H1 (cell line): Measurements from ENCODE around the gene APOL4. TPM values are rescaled to one million over a fixed set of nuclear protein-coding genes. Genes with fewer than 3 reads are reported as not detected.

Experiments
- CTCF ChIA-PET: fragments of 300-600 bp; sonication (Branson Sonifier 250); formaldehyde crosslinking; loops from one replicate; lab custom pipeline; 2021; ENCODE audit not compliant: partially characterized antibody; lab: Charles Lee
- POLR2A ChIA-PET: fragments of 300-600 bp; sonication (Branson Sonifier 250); formaldehyde crosslinking; loops from one replicate; lab custom pipeline; 2021; ENCODE audit warnings: inconsistent platforms; ENCODE audit not compliant: partially characterized antibody; lab: Charles Lee
- DNase-seq, 2 experiments: peaks; one replicate each; pipeline versions ENCODE4 v3.0.0 to v3.0.0-alpha.2; 2010 to 2022; ENCODE audit warnings: low spot score in 2 of 2, low read depth in 1 of 2, mixed read lengths in 1 of 2
- FAIRE-seq: peaks from 2 replicates; lab custom pipeline; 2011; peaks lifted over from hg19 to GRCh38; lab: Jason Lieb, UNC
- H2AFZ ChIP-seq: 2 replicates; pipeline ENCODE4 v1.8.1; 2012; ENCODE audit warnings: low read length, inconsistent platforms
- H2AK5ac ChIP-seq: 2 replicates; pipeline ENCODE4 v1.6.1; 2013; ENCODE audit warnings: low read depth, low read length
- H2BK120ac ChIP-seq: replicated peaks from 2 replicates; pipeline ENCODE3; 2013; ENCODE audit warnings: low read depth, low read length, inconsistent platforms
- H2BK12ac ChIP-seq: 2 replicates; pipeline ENCODE4 v1.6.1; 2013; ENCODE audit warnings: low read depth, low read length
- H2BK15ac ChIP-seq: 2 replicates; pipeline ENCODE4 v1.6.1; 2013; ENCODE audit warnings: low read length
- H2BK20ac ChIP-seq: 2 replicates; pipeline ENCODE4 v1.6.1; 2013; ENCODE audit warnings: low read length
- H2BK5ac ChIP-seq: 2 replicates; pipeline ENCODE4 v1.6.1; 2013; ENCODE audit warnings: low read depth, low read length
- H3K14ac ChIP-seq: 2 replicates; pipeline ENCODE4 v1.6.1; 2013; ENCODE audit warnings: inconsistent platforms; ENCODE audit not compliant: insufficient read length
- H3K18ac ChIP-seq: 2 replicates; pipeline ENCODE4 v1.6.1; 2013; ENCODE audit warnings: low read length; ENCODE audit errors: extremely low read depth
- H3K23ac ChIP-seq: 2 replicates; pipeline ENCODE4 v1.6.1; 2013; ENCODE audit warnings: inconsistent platforms; ENCODE audit not compliant: insufficient read length
- H3K23me2 ChIP-seq: 2 replicates; pipeline ENCODE4 v1.6.1; 2013; ENCODE audit warnings: low read depth, low read length
- H3K27ac ChIP-seq: 2 replicates; pipeline ENCODE4 v1.6.1; 2011; ENCODE audit warnings: low read depth, low read length, inconsistent platforms
- H3K27me3 ChIP-seq, 4 experiments: replicated peaks in 1 of 4; 1 replicate in 1 of 4; 2 replicates in 3 of 4; pipeline versions ENCODE4 v1.6.1 to v1.8.1; 2011 to 2013; ENCODE audit warnings: low read length in 3 of 4, mild to moderate bottlenecking in 3 of 4, inconsistent platforms in 2 of 4, mixed read lengths in 2 of 4, moderate library complexity in 1 of 4; ENCODE audit not compliant: control insufficient read depth in 3 of 4, insufficient read depth in 3 of 4; ENCODE audit errors: extremely low read depth in 1 of 4
- H3K36me3 ChIP-seq, 4 experiments: 2 replicates each; pipeline versions ENCODE4 v1.6.1 to v1.8.1; 2011 to 2013; ENCODE audit warnings: mild to moderate bottlenecking in 4 of 4, low read length in 3 of 4, moderate library complexity in 2 of 4, control low read depth in 1 of 4, inconsistent platforms in 1 of 4; ENCODE audit not compliant: insufficient read depth in 4 of 4, control insufficient read depth in 2 of 4
- H3K4ac ChIP-seq: replicated peaks from 2 replicates; pipeline ENCODE3; 2013; ENCODE audit warnings: low read length, low read depth, mixed read lengths, inconsistent platforms; ENCODE audit not compliant: insufficient read length
- H3K4me1 ChIP-seq, 4 experiments: replicated peaks in 1 of 4; 1 replicate in 1 of 4; 2 replicates in 3 of 4; pipeline versions ENCODE4 v1.6.1 to v1.8.1; 2011 to 2013; ENCODE audit warnings: low read length in 3 of 4, inconsistent platforms in 2 of 4, mixed read lengths in 1 of 4; ENCODE audit not compliant: insufficient read depth in 4 of 4, control insufficient read depth in 3 of 4
- H3K4me2 ChIP-seq, 2 experiments: 2 replicates each; pipeline versions ENCODE4 v1.6.1 to v1.8.1; 2011 to 2013; ENCODE audit warnings: low read depth in 2 of 2, low read length in 2 of 2, control low read depth in 1 of 2, inconsistent platforms in 1 of 2, mild to moderate bottlenecking in 1 of 2; ENCODE audit not compliant: insufficient read depth in 1 of 2
- H3K4me3 ChIP-seq, 4 experiments: fragments of 200-600, 300-600 bp in 1 of 4; sonication (generic), shearing (Covaris generic), sonication (Bioruptor Twin) in 1 of 4; 2 replicates each; pipeline versions ENCODE4 v1.5.1 to v1.8.1; 2011 to 2016; ENCODE audit warnings: low read length in 4 of 4, low read depth in 3 of 4, control low read depth in 2 of 4, inconsistent platforms in 2 of 4, mild to moderate bottlenecking in 2 of 4, mixed read lengths in 1 of 4, moderate library complexity in 1 of 4; ENCODE audit not compliant: insufficient read depth in 2 of 4; ENCODE audit errors: extremely low read depth in 1 of 4
- H3K56ac ChIP-seq: replicated peaks from 2 replicates; pipeline ENCODE3; 2013; ENCODE audit warnings: low read depth, mild to moderate bottlenecking, mixed read lengths, low read length, inconsistent platforms; ENCODE audit not compliant: insufficient read length
- H3K79me1 ChIP-seq: 2 replicates; pipeline ENCODE4 v1.6.1; 2013; ENCODE audit warnings: low read depth, low read length, control low read depth
- H3K79me2 ChIP-seq, 2 experiments: 2 replicates each; pipeline versions ENCODE4 v1.6.1 to v1.8.1; 2012 to 2013; ENCODE audit warnings: low read length in 2 of 2, mild to moderate bottlenecking in 2 of 2, inconsistent platforms in 1 of 2; ENCODE audit not compliant: insufficient read depth in 2 of 2, control insufficient read depth in 1 of 2
- H3K9ac ChIP-seq, 4 experiments: replicated peaks in 1 of 4; 1 replicate in 1 of 4; 2 replicates in 3 of 4; pipeline versions ENCODE4 v1.6.1 to v1.8.1; 2011 to 2013; ENCODE audit warnings: low read depth in 3 of 4, low read length in 3 of 4, control low read depth in 2 of 4, mild to moderate bottlenecking in 2 of 4, moderate library complexity in 2 of 4, inconsistent platforms in 1 of 4; ENCODE audit errors: extremely low read depth in 1 of 4
- H3K9me3 ChIP-seq, 2 experiments: 2 replicates each; pipeline versions ENCODE4 v1.6.1 to v1.8.1; 2012 to 2013; ENCODE audit warnings: mild to moderate bottlenecking in 2 of 2, moderate library complexity in 2 of 2, control low read depth in 1 of 2, inconsistent platforms in 1 of 2, low read depth in 1 of 2, low read length in 1 of 2, mixed read lengths in 1 of 2; ENCODE audit not compliant: insufficient read depth in 2 of 2
- H4K20me1 ChIP-seq, 2 experiments: replicated peaks in 1 of 2; 2 replicates each; pipeline versions ENCODE3 to v1.8.1; 2011 to 2013; ENCODE audit warnings: inconsistent platforms in 2 of 2, low read length in 2 of 2, mild to moderate bottlenecking in 1 of 2; ENCODE audit not compliant: insufficient read depth in 2 of 2, control insufficient read depth in 1 of 2
- H4K5ac ChIP-seq: 2 replicates; pipeline ENCODE4 v1.6.1; 2013; ENCODE audit warnings: low read length, low read depth, mixed read lengths, inconsistent platforms; ENCODE audit not compliant: insufficient read length
- H4K8ac ChIP-seq: 2 replicates; pipeline ENCODE4 v1.8.0; 2013; ENCODE audit warnings: mild to moderate bottlenecking, moderate library complexity, low read length, inconsistent platforms; ENCODE audit not compliant: insufficient read depth; ENCODE audit errors: extremely low read depth
- H4K91ac ChIP-seq: replicated peaks from 2 replicates; pipeline ENCODE3; 2013; ENCODE audit warnings: low read length, mixed read lengths, inconsistent platforms; ENCODE audit not compliant: insufficient read length
- TAF1 ChIP-seq: IDR thresholded peaks from 2 replicates; pipeline ENCODE4 v1.6.1; 2011; ENCODE audit warnings: mild to moderate bottlenecking, low read depth, low read length
- YY1 ChIP-seq: IDR thresholded peaks from 2 replicates; pipeline ENCODE4 v1.6.1; 2011; ENCODE audit warnings: low read depth, mild to moderate bottlenecking, low read length
- WGBS, 2 experiments: shearing (Covaris generic) in 1 of 2; methylation state at CpG; one replicate each; pipeline versions ENCODE4 v1.1.6 to v1.1.7; 2013 to 2015; ENCODE audit warnings: low lambda C conversion rate in 2 of 2, mixed read lengths in 2 of 2, inconsistent platforms in 1 of 2, low coverage in 1 of 2, missing lambda C conversion rate in 1 of 2; ENCODE audit not compliant: insufficient replicate concordance in 2 of 2, insufficient coverage in 1 of 2, insufficient read length in 1 of 2; ENCODE audit errors: extremely low coverage in 1 of 2, missing lambda C conversion rate in 1 of 2; 5-methylcytosine and 5-hydroxymethylcytosine counted together
- polyA plus RNA-seq, 7 experiments: library from polyadenylated mRNA; depleted of rRNA in 3 of 7; stranded (reverse) in 5 of 7; unstranded in 2 of 7; fragments of >200 nt in 5 of 7; fragments of 200-250 nt in 2 of 7; gene quantifications; 1 replicate in 5 of 7; 2 replicates in 1 of 7; 4 replicates in 1 of 7; pipeline versions ENCODE4 v1.2.1 to v1.2.3, GENCODE V29; 2011 to 2013; ENCODE audit warnings: missing spikeins in 2 of 7, mixed read lengths in 2 of 7
- total RNA-seq: library from RNA; stranded (reverse); fragmentation: NEBNext Ultra II Directional; extraction: Animal tissue kit (Norgen Biotek cat#: 25700); gene quantifications from 2 replicates; pipeline ENCODE4 v1.2.1, GENCODE V29; 2021

Gene APOL4
- total and polyA plus RNA-seq, 2 of the 8 experiments (the other 6 are each of a cell fraction or from before 2014, with no cell fraction given), result 0.02 TPM; not detected in 1

DNA sequence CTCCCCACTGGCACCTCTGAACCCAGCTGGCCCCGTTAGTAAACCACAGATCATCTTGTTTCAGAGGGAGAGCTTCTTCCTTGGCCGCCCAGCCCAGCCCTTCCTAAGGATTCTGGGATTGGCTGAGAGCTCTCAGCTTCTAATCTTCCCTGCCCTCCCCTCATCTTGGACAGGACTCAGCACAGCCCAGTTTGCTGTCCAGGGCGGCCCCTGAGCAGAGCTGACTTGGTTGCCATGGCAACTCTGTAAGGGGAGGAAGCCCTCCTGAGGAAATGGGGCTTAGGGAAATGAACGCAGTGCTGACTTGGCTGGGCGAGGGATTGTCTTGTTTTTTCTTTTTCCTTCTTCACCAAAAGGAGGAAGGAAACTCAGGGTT, 4.6 kb downstream of the APOL4 start:
- no peaks in the 10 kb centered on the region for H3K23me2 ChIP-seq
- no peak overlapping the region for H3K23ac ChIP-seq
- no peak overlapping the region for H3K4ac ChIP-seq
- no peak overlapping the region for H3K56ac ChIP-seq
- H3K4me3 ChIP-seq, result peak overlapping the region in 1 of 4 experiments; percentile 5; a peak in 1 of 8 replicates
- no peak overlapping the region for H3K14ac ChIP-seq
- H4K5ac ChIP-seq, result no peak overlapping the region
- H2AK5ac ChIP-seq, result no peak overlapping the region
- WGBS, 2 experiments, result 10% methylated on average over 4 of the region's 5 CpGs; no CpG with 5 or more reads in 1 of the 2 experiments
- no peaks in the 10 kb centered on the region for H3K79me2 ChIP-seq
- no peak overlapping the region for H3K9ac ChIP-seq
- ChIA-PET POLR2A (interaction anchor here (1.3 to 1.8 kb wide), 2 partner anchors 40 to 43 kb away, joined by 3 read pairs; partner anchors contain the start of gene APOL2), CTCF (interaction anchor here (0.8 to 3.4 kb wide), 12 partner anchors 8 to 289 kb away, joined by 3 to 13 read pairs (median 4); no protein-coding TSS in a partner anchor)
- FAIRE-seq (peak; percentile 94), DNase-seq (peak in 1 of 2 experiments; percentile 15)
- no peaks in the 10 kb centered on the region for H3K27me3 ChIP-seq
- H4K8ac ChIP-seq, result no peak overlapping the region
- 0 out of 2 replicates have a peak, but pooled peaks have one; percentile 13 for TF ChIP-seq YY1
- TF ChIP-seq TAF1, result no peak
- no peak overlapping the region for H2BK5ac ChIP-seq
- peak overlapping the region; percentile 72; the same call in 1 of the 2 replicates for H2BK15ac ChIP-seq
- H2BK120ac ChIP-seq, result no peak overlapping the region
- no peaks in the 10 kb centered on the region for H3K36me3 ChIP-seq
- no peaks in the 10 kb centered on the region for H4K20me1 ChIP-seq
- no peak overlapping the region; the same call in 1 of the 2 replicates for H3K27ac ChIP-seq
- H2AFZ ChIP-seq, result peak overlapping the region; percentile 45; the same call in 1 of the 2 replicates
- peak overlapping the region in 1 of 2 experiments; percentile 34; a peak in 2 of 4 replicates for H3K4me2 ChIP-seq
- H2BK20ac ChIP-seq, result no peak overlapping the region
- no peaks in the 10 kb centered on the region for H3K79me1 ChIP-seq
- H3K18ac ChIP-seq, result peak overlapping the region; percentile 32; the same call in 1 of the 2 replicates
- H3K4me1 ChIP-seq, result peaks cover 0 to 11% (median 9%) of the 10 kb centered on the region in 4 experiments; a peak in 6 of 7 replicates
- H4K91ac ChIP-seq, result no peak overlapping the region
- no peak overlapping the region for H2BK12ac ChIP-seq
- H3K9me3 ChIP-seq, result no peaks in the 10 kb centered on the region
